ENCODE measurements around the gene CRELD1. TPM values are rescaled to one million over a fixed set of nuclear protein-coding genes. Genes with fewer than 3 reads are reported as not detected.

The CRELD1 gene
- total and polyA plus RNA-seq, 2 of the 13 experiments (the other 11 are each of a cell fraction or from before 2014, with no cell fraction given), result 27.1 to 61.9 TPM

DNA sequence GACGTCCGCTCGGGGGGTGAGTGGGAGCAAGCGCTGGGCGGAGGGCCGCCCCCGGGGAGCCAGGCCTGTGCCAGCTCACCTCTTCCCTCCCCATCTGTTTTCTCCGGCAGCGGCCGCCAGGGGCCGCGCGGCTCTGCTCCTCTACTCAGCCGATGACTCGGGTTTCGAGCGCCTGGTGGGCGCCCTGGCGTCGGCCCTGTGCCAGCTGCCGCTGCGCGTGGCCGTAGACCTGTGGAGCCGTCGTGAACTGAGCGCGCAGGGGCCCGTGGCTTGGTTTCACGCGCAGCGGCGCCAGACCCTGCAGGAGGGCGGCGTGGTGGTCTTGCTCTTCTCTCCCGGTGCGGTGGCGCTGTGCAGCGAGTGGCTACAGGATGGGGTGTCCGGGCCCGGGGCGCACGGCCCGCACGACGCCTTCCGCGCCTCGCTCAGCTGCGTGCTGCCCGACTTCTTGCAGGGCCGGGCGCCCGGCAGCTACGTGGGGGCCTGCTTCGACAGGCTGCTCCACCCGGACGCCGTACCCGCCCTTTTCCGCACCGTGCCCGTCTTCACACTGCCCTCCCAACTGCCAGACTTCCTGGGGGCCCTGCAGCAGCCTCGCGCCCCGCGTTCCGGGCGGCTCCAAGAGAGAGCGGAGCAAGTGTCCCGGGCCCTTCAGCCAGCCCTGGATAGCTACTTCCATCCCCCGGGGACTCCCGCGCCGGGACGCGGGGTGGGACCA, 632 bp upstream of the CRELD1 start (continued):
- TF ChIP-seq ZNF850 (CRISPR knock-in tag; conservative IDR thresholded peaks at IDR 0.05) (0 out of 2 replicates have a peak, but pooled peaks have one; percentile 18), ZBTB38 (CRISPR knock-in tag; IDR thresholded peaks at IDR 0.05) (peak; percentile 57), ZNF670 (CRISPR knock-in tag; IDR thresholded peaks at IDR 0.05; ENCODE audit: borderline replicate concordance) (no peak), PAX8 (CRISPR knock-in tag; IDR thresholded peaks at IDR 0.05; ENCODE audit: borderline replicate concordance) (0 out of 2 replicates have a peak, but pooled peaks have one; percentile 5)
- TF ChIP-seq, protein P1, sequence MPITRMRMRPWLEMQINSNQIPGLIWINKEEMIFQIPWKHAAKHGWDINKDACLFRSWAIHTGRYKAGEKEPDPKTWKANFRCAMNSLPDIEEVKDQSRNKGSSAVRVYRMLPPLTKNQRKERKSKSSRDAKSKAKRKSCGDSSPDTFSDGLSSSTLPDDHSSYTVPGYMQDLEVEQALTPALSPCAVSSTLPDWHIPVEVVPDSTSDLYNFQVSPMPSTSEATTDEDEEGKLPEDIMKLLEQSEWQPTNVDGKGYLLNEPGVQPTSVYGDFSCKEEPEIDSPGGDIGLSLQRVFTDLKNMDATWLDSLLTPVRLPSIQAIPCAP (CRISPR knock-in tag; IDR thresholded peaks at IDR 0.05; ENCODE audit: low read depth), result peak; percentile 62; the same call in 1 of the 2 replicates
- TF ChIP-seq, protein P2, sequence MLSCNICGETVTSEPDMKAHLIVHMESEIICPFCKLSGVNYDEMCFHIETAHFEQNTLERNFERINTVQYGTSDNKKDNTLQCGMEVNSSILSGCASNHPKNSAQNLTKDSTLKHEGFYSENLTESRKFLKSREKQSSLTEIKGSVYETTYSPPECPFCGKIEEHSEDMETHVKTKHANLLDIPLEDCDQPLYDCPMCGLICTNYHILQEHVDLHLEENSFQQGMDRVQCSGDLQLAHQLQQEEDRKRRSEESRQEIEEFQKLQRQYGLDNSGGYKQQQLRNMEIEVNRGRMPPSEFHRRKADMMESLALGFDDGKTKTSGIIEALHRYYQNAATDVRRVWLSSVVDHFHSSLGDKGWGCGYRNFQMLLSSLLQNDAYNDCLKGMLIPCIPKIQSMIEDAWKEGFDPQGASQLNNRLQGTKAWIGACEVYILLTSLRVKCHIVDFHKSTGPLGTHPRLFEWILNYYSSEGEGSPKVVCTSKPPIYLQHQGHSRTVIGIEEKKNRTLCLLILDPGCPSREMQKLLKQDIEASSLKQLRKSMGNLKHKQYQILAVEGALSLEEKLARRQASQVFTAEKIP (CRISPR knock-in tag; IDR thresholded peaks at IDR 0.05; ENCODE audit: borderline replicate concordance), result no peak
- TF ChIP-seq, protein P3, sequence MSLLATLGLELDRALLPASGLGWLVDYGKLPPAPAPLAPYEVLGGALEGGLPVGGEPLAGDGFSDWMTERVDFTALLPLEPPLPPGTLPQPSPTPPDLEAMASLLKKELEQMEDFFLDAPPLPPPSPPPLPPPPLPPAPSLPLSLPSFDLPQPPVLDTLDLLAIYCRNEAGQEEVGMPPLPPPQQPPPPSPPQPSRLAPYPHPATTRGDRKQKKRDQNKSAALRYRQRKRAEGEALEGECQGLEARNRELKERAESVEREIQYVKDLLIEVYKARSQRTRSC (CRISPR knock-in tag; IDR thresholded peaks at IDR 0.05; ENCODE audit: low read depth), result no peak
- TF ChIP-seq, protein P4, sequence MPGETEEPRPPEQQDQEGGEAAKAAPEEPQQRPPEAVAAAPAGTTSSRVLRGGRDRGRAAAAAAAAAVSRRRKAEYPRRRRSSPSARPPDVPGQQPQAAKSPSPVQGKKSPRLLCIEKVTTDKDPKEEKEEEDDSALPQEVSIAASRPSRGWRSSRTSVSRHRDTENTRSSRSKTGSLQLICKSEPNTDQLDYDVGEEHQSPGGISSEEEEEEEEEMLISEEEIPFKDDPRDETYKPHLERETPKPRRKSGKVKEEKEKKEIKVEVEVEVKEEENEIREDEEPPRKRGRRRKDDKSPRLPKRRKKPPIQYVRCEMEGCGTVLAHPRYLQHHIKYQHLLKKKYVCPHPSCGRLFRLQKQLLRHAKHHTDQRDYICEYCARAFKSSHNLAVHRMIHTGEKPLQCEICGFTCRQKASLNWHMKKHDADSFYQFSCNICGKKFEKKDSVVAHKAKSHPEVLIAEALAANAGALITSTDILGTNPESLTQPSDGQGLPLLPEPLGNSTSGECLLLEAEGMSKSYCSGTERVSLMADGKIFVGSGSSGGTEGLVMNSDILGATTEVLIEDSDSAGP (CRISPR knock-in tag; IDR thresholded peaks at IDR 0.05; ENCODE audit: borderline replicate concordance), result no peak
- TF ChIP-seq, protein P5, sequence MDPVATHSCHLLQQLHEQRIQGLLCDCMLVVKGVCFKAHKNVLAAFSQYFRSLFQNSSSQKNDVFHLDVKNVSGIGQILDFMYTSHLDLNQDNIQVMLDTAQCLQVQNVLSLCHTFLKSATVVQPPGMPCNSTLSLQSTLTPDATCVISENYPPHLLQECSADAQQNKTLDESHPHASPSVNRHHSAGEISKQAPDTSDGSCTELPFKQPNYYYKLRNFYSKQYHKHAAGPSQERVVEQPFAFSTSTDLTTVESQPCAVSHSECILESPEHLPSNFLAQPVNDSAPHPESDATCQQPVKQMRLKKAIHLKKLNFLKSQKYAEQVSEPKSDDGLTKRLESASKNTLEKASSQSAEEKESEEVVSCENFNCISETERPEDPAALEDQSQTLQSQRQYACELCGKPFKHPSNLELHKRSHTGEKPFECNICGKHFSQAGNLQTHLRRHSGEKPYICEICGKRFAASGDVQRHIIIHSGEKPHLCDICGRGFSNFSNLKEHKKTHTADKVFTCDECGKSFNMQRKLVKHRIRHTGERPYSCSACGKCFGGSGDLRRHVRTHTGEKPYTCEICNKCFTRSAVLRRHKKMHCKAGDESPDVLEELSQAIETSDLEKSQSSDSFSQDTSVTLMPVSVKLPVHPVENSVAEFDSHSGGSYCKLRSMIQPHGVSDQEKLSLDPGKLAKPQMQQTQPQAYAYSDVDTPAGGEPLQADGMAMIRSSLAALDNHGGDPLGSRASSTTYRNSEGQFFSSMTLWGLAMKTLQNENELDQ (CRISPR knock-in tag; IDR thresholded peaks at IDR 0.05; ENCODE audit: borderline replicate concordance), result no peak
- TF ChIP-seq, protein P6, sequence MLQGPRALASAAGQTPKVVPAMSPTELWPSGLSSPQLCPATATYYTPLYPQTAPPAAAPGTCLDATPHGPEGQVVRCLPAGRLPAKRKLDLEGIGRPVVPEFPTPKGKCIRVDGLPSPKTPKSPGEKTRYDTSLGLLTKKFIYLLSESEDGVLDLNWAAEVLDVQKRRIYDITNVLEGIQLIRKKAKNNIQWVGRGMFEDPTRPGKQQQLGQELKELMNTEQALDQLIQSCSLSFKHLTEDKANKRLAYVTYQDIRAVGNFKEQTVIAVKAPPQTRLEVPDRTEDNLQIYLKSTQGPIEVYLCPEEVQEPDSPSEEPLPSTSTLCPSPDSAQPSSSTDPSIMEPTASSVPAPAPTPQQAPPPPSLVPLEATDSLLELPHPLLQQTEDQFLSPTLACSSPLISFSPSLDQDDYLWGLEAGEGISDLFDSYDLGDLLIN (CRISPR knock-in tag; IDR thresholded peaks at IDR 0.05; ENCODE audit: borderline replicate concordance), result no peak
- TF ChIP-seq, protein P7, sequence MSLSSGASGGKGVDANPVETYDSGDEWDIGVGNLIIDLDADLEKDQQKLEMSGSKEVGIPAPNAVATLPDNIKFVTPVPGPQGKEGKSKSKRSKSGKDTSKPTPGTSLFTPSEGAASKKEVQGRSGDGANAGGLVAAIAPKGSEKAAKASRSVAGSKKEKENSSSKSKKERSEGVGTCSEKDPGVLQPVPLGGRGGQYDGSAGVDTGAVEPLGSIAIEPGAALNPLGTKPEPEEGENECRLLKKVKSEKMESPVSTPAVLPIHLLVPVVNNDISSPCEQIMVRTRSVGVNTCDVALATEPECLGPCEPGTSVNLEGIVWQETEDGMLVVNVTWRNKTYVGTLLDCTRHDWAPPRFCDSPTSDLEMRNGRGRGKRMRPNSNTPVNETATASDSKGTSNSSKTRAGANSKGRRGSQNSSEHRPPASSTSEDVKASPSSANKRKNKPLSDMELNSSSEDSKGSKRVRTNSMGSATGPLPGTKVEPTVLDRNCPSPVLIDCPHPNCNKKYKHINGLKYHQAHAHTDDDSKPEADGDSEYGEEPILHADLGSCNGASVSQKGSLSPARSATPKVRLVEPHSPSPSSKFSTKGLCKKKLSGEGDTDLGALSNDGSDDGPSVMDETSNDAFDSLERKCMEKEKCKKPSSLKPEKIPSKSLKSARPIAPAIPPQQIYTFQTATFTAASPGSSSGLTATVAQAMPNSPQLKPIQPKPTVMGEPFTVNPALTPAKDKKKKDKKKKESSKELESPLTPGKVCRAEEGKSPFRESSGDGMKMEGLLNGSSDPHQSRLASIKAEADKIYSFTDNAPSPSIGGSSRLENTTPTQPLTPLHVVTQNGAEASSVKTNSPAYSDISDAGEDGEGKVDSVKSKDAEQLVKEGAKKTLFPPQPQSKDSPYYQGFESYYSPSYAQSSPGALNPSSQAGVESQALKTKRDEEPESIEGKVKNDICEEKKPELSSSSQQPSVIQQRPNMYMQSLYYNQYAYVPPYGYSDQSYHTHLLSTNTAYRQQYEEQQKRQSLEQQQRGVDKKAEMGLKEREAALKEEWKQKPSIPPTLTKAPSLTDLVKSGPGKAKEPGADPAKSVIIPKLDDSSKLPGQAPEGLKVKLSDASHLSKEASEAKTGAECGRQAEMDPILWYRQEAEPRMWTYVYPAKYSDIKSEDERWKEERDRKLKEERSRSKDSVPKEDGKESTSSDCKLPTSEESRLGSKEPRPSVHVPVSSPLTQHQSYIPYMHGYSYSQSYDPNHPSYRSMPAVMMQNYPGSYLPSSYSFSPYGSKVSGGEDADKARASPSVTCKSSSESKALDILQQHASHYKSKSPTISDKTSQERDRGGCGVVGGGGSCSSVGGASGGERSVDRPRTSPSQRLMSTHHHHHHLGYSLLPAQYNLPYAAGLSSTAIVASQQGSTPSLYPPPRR (CRISPR knock-in tag; IDR thresholded peaks at IDR 0.05; ENCODE audit: borderline replicate concordance), result no peak; the same call in 1 of the 2 replicates
